Smooth muscle cell (in vitro differentiated cells): ENCODE data around the gene TEX2. TPM values are rescaled to one million over a fixed set of nuclear protein-coding genes. Genes with fewer than 3 reads are reported as not detected.
A peak's percentile ranks its signal among the peaks of the same experiment; 100 is the strongest.

Source experiments
- DNase-seq: peaks from one replicate; lab custom pipeline; 2025; ENCODE audit not compliant: unreplicated experiment; lab: John Stamatoyannopoulos, UW
- H2AFZ ChIP-seq: fragments of 200-600 bp; sonication (generic); 2 replicates; pipeline ENCODE4 v1.6.0; 2016; ENCODE audit warnings: antibody characterized with exemption, low read depth, mild to moderate bottlenecking
- H3F3A ChIP-seq: fragments of 200-600 bp; sonication (generic); 2 replicates; pipeline ENCODE4 v1.6.0; 2017; ENCODE audit warnings: antibody characterized with exemption, low read depth
- H3K27ac ChIP-seq: fragments of 200-600 bp; sonication (generic); 2 replicates; pipeline ENCODE4 v1.5.1; 2016; ENCODE audit warnings: low read depth, mild to moderate bottlenecking
- H3K27me3 ChIP-seq: fragments of 200-600 bp; sonication (generic); 2 replicates; pipeline ENCODE4 v1.6.1; 2016; ENCODE audit warnings: low read depth, mild to moderate bottlenecking
- H3K36me3 ChIP-seq: fragments of 200-600 bp; sonication (generic); 2 replicates; pipeline ENCODE4 v1.5.1; 2016; ENCODE audit warnings: low read depth
- H3K4me1 ChIP-seq: fragments of 200-600 bp; sonication (generic); 2 replicates; pipeline ENCODE4 v1.5.1; 2016; ENCODE audit warnings: low read depth
- H3K4me2 ChIP-seq: fragments of 200-600 bp; sonication (generic); 2 replicates; pipeline ENCODE4 v1.6.0; 2016; ENCODE audit warnings: mild to moderate bottlenecking
- H3K4me3 ChIP-seq: fragments of 200-600 bp; sonication (generic); 2 replicates; pipeline ENCODE4 v1.5.1; 2016; ENCODE audit warnings: mild to moderate bottlenecking
- H3K79me2 ChIP-seq: fragments of 200-600 bp; sonication (generic); 2 replicates; pipeline ENCODE4 v1.6.0; 2016; ENCODE audit warnings: low read depth, mild to moderate bottlenecking
- H3K9ac ChIP-seq: fragments of 200-600 bp; sonication (generic); 2 replicates; pipeline ENCODE4 v1.6.0; 2016; ENCODE audit warnings: low read depth
- H3K9me3 ChIP-seq: fragments of 200-600 bp; sonication (generic); replicated peaks from 2 replicates; pipeline ENCODE4 v1.5.1; 2016; ENCODE audit warnings: low read depth
- H4K20me1 ChIP-seq: fragments of 200-600 bp; sonication (generic); 2 replicates; pipeline ENCODE4 v1.6.0; 2016; ENCODE audit warnings: low read depth
- WGBS: methylation state at CpG from one replicate; pipeline ENCODE4 v1.1.7; 2016; ENCODE audit warnings: low lambda C conversion rate; 5-methylcytosine and 5-hydroxymethylcytosine counted together
- polyA plus RNA-seq: library from polyadenylated mRNA; unstranded; fragments of >200 nt; fragmentation: Nextera tagmentation; extraction: Ambion mirVana; gene quantifications from 2 replicates; pipeline ENCODE4 v1.2.1, GENCODE V29; 2016
- total RNA-seq: library from RNA; depleted of rRNA; stranded (reverse); fragments of >200 nt; gene quantifications from 2 replicates; pipeline ENCODE4 v1.2.3, GENCODE V29; 2014
- TF ChIP-seq, protein P1 (sequence below): fragments of 200-600 bp; sonication (generic); IDR thresholded peaks from 2 replicates; pipeline ENCODE4 v1.5.1; 2017; ENCODE audit warnings: borderline replicate concordance, mild to moderate bottlenecking, antibody characterized with exemption; ENCODE audit not compliant: insufficient read depth, poor library complexity, severe bottlenecking

The TEX2 gene
- total and polyA plus RNA-seq, 2 experiments from 2014 or later = 8.6 to 26.2 TPM

DNA sequence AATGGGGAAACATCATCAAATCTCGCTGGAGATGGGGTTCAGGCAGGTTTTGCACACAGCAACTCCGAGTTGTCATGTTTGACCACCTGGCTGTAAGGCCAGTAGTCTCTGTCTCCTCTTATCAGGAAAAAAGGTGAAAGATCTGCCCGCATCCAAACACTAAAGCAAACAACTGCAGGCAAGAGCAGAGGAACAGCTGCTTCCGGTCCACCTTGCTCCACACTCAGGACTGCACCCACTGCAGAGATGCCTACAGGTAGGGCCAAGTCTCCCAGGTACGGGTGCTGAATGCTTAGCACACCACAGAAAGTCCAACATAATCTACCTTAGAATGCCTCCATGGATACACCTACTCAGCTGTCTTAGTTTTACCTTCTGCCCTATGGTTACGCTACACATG, 7.3 kb downstream of the TEX2 start:
- Histone ChIP-seq H3K9ac (no peak overlapping the region), H2AFZ (no peak overlapping the region), H3K4me2 (no peak overlapping the region), H3K4me1 (peaks cover 23% of the 10 kb centered on the region), H3K27ac (no peak overlapping the region), H3K27me3 (no peaks in the 10 kb centered on the region), H3K4me3 (no peak overlapping the region), H3K36me3 (no peaks in the 10 kb centered on the region), H3K9me3 (no peaks in the 10 kb centered on the region), H4K20me1 (peaks cover 40% of the 10 kb centered on the region), H3K79me2 (peaks cover 97% of the 10 kb centered on the region), H3F3A (no peaks in the 10 kb centered on the region)
- DNase-seq = no peak
- 96% methylated on average over 6 of the region's 6 CpGs for WGBS
- TF ChIP-seq, protein P1, sequence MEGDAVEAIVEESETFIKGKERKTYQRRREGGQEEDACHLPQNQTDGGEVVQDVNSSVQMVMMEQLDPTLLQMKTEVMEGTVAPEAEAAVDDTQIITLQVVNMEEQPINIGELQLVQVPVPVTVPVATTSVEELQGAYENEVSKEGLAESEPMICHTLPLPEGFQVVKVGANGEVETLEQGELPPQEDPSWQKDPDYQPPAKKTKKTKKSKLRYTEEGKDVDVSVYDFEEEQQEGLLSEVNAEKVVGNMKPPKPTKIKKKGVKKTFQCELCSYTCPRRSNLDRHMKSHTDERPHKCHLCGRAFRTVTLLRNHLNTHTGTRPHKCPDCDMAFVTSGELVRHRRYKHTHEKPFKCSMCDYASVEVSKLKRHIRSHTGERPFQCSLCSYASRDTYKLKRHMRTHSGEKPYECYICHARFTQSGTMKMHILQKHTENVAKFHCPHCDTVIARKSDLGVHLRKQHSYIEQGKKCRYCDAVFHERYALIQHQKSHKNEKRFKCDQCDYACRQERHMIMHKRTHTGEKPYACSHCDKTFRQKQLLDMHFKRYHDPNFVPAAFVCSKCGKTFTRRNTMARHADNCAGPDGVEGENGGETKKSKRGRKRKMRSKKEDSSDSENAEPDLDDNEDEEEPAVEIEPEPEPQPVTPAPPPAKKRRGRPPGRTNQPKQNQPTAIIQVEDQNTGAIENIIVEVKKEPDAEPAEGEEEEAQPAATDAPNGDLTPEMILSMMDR = no peak

DNA sequence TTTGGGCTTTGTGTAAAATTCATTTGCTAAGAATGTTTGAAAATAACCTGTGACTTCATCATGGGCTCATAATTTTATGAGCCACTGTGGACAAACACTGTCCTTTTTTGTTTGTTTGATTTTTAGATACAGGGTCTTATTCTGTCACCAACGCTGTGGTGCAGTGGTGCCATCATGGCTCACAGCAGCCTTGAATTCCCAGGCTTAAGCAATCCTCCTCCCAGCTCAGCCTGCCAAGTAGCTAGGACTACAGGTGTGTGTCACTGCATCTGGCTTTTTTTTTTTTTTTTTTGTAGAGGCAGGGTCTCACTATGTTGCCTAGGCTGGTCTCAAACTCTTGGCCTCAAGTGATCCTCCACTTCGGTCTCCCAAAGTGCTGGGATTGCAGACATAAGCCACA, 8.3 kb downstream of the TEX2 start:
- TF ChIP-seq, protein P1 = no peak
- no peaks in the 10 kb centered on the region for H3F3A ChIP-seq
- H3K36me3 ChIP-seq = no peaks in the 10 kb centered on the region
- no peaks in the 10 kb centered on the region for H3K9me3 ChIP-seq
- H3K4me1 ChIP-seq = peaks cover 21% of the 10 kb centered on the region
- H3K27ac ChIP-seq = no peak overlapping the region
- no peak overlapping the region for H3K9ac ChIP-seq
- no peak overlapping the region for H3K4me3 ChIP-seq
- no peak for DNase-seq
- peaks cover 97% of the 10 kb centered on the region for H3K79me2 ChIP-seq
- peaks cover 34% of the 10 kb centered on the region for H4K20me1 ChIP-seq
- H2AFZ ChIP-seq = no peak overlapping the region
- H3K27me3 ChIP-seq = no peaks in the 10 kb centered on the region
- no peak overlapping the region for H3K4me2 ChIP-seq
- WGBS = 97% methylated on average over 2 of the region's 2 CpGs

DNA sequence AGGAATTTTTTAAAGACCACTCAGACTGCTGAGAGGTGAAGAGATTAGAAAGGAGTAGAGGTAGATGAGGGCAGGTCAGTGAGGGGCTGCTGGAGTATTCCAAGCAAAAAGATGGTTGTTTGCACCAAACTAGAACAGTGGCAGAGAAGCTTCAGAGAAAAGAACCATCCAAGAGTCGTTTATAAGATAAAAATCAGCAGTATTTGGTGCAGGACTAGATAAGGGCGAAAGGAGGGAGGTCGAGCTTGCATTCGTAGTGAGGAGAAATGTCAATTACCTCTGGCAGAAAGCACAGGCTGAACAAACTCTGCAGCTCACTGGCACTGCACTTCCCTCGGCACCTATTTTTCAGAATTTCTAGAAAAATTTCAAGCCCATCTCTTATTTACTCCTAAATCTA, 9.6 kb downstream of the TEX2 start:
- WGBS = 46% methylated on average over 5 of the region's 5 CpGs
- H4K20me1 ChIP-seq = peaks cover 24% of the 10 kb centered on the region
- peaks cover 97% of the 10 kb centered on the region for H3K79me2 ChIP-seq

DNA sequence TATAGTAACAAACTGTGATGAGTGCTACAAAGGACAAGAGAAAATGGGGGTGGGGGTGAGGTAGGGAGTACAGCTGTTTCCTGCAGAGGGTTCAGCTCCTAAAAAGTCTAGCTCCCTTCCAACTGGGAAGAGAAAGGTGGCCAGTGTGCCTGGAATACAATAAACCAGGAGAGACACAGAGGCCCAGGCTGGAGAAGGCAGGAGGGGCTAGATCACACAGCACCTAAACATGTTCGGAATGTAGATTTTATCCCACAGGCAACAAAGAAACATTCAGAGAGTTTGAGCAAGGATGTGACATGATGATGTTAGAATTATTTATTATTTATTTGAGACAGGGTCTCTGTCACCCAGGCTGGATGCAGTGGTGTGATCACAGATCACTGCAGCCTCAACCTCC, 10.2 kb downstream of the TEX2 start:
- Histone ChIP-seq H3K27me3 (no peaks in the 10 kb centered on the region), H3F3A (no peaks in the 10 kb centered on the region), H3K79me2 (peaks cover 95% of the 10 kb centered on the region), H3K9me3 (no peaks in the 10 kb centered on the region), H2AFZ (no peak overlapping the region), H3K4me2 (peak overlapping the region; percentile 37), H3K27ac (peak overlapping the region; percentile 58), H3K4me1 (peaks cover 18% of the 10 kb centered on the region), H3K9ac (peak overlapping the region; percentile 3), H3K36me3 (no peaks in the 10 kb centered on the region), H3K4me3 (no peak overlapping the region), H4K20me1 (peaks cover 24% of the 10 kb centered on the region)
- 80% methylated on average over 1 of the region's 1 CpG for WGBS
- no peak for DNase-seq
- TF ChIP-seq, protein P1 = no peak

More for the DNA sequence above, 9.6 kb downstream of the TEX2 start:
- Histone ChIP-seq H3F3A (no peaks in the 10 kb centered on the region), H3K9me3 (no peaks in the 10 kb centered on the region), H3K36me3 (no peaks in the 10 kb centered on the region), H3K4me3 (no peak overlapping the region), H3K27me3 (no peaks in the 10 kb centered on the region), H3K4me2 (no peak overlapping the region), H3K27ac (no peak overlapping the region), H2AFZ (no peak overlapping the region), H3K4me1 (peaks cover 18% of the 10 kb centered on the region), H3K9ac (peak overlapping the region; percentile 3)
- DNase-seq = no peak
- TF ChIP-seq, protein P1 = no peak
